Hepatocyte (in vitro differentiated cells): Measurements from ENCODE around the gene CDK16. TPM values are rescaled to one million over a fixed set of nuclear protein-coding genes. Genes with fewer than 3 reads are reported as not detected.

Experiments
- DNase-seq: peaks from one replicate; pipeline ENCODE4 v3.0.0-alpha.2; 2016; ENCODE audit warnings: low spot score
- H2AFZ ChIP-seq: fragments of 200-600 bp; sonication (generic); 2 replicates; pipeline ENCODE4 v1.6.0; 2016; ENCODE audit warnings: antibody characterized with exemption, mild to moderate bottlenecking
- H3K27ac ChIP-seq: fragments of 200-600 bp; sonication (generic); 2 replicates; pipeline ENCODE4 v1.5.1; 2016; ENCODE audit warnings: mild to moderate bottlenecking
- H3K27me3 ChIP-seq: fragments of 200-600 bp; sonication (generic); 2 replicates; pipeline ENCODE4 v1.6.1; 2016
- H3K36me3 ChIP-seq: fragments of 200-600 bp; sonication (generic); replicated peaks from 2 replicates; pipeline ENCODE4 v1.5.1; 2016; ENCODE audit warnings: low read depth; ENCODE audit not compliant: insufficient read depth
- H3K4me1 ChIP-seq: fragments of 200-600 bp; sonication (generic); 2 replicates; pipeline ENCODE4 v1.5.1; 2016; ENCODE audit warnings: mild to moderate bottlenecking, moderate library complexity; ENCODE audit not compliant: insufficient read depth
- H3K4me2 ChIP-seq: fragments of 200-600 bp; sonication (generic); 2 replicates; pipeline ENCODE4 v1.6.0; 2016
- H3K4me3 ChIP-seq: fragments of 200-600 bp; sonication (generic); 2 replicates; pipeline ENCODE4 v1.5.1; 2016; ENCODE audit warnings: mild to moderate bottlenecking
- H3K79me2 ChIP-seq: fragments of 200-600 bp; sonication (generic); 2 replicates; pipeline ENCODE4 v1.6.0; 2017; ENCODE audit warnings: mild to moderate bottlenecking
- H3K9me2 ChIP-seq: fragments of 200-600 bp; sonication (generic); replicated peaks from 2 replicates; pipeline ENCODE4 v1.6.0; 2017; ENCODE audit warnings: mild to moderate bottlenecking; ENCODE audit not compliant: insufficient read depth
- H3K9me3 ChIP-seq: fragments of 200-600 bp; sonication (generic); 2 replicates; pipeline ENCODE4 v1.5.1; 2016; ENCODE audit warnings: low read depth, mild to moderate bottlenecking
- H4K20me1 ChIP-seq: fragments of 200-600 bp; sonication (generic); 2 replicates; pipeline ENCODE4 v1.6.0; 2016; ENCODE audit warnings: mild to moderate bottlenecking; ENCODE audit not compliant: insufficient read depth, poor library complexity, severe bottlenecking
- CTCF ChIP-seq: fragments of 200-600 bp; sonication (generic); IDR thresholded peaks from 2 replicates; pipeline ENCODE4 v1.5.1; 2016; ENCODE audit warnings: antibody characterized with exemption, mild to moderate bottlenecking; ENCODE audit not compliant: poor library complexity
- EZH2 ChIP-seq: fragments of 200-600 bp; sonication (generic); IDR thresholded peaks from 2 replicates; pipeline ENCODE4 v1.6.1; 2016; ENCODE audit warnings: antibody characterized with exemption, mild to moderate bottlenecking, borderline replicate concordance
- EZH2phosphoT487 ChIP-seq: fragments of 200-600 bp; sonication (generic); IDR thresholded peaks from one replicate; pipeline ENCODE4 v1.6.1; 2018; ENCODE audit warnings: antibody characterized with exemption, mild to moderate bottlenecking, low read depth, moderate library complexity; ENCODE audit not compliant: unreplicated experiment, severe bottlenecking
- WGBS: methylation state at CpG from one replicate; pipeline ENCODE4 v1.1.6; 2016; ENCODE audit warnings: low lambda C conversion rate; ENCODE audit errors: missing lambda C conversion rate; 5-methylcytosine and 5-hydroxymethylcytosine counted together
- polyA plus RNA-seq: library from polyadenylated mRNA; unstranded; fragments of >200 nt; fragmentation: Nextera tagmentation; extraction: Ambion mirVana; gene quantifications from 2 replicates; pipeline ENCODE4 v1.2.1, GENCODE V29; 2016
- total RNA-seq: library from RNA; depleted of rRNA; stranded (reverse); fragments of >200 nt; gene quantifications from 2 replicates; pipeline ENCODE4 v1.2.3, GENCODE V29; 2014

Gene CDK16
- total and polyA plus RNA-seq, 2 experiments from 2014 or later = 130 to 190 TPM

- H3K79me2 ChIP-seq = peaks cover 13% of the 10 kb centered on the region
- no peaks in the 10 kb centered on the region for H3K4me1 ChIP-seq
- H3K36me3 ChIP-seq = no peaks in the 10 kb centered on the region
- no peak overlapping the region for H3K4me3 ChIP-seq
- no peaks in the 10 kb centered on the region for H3K9me2 ChIP-seq
- H3K9me3 ChIP-seq = no peaks in the 10 kb centered on the region
- no peak overlapping the region for H2AFZ ChIP-seq
- TF ChIP-seq CTCF (no peak), EZH2phosphoT487 (no peak), EZH2 (no peak)
- H3K27me3 ChIP-seq = no peaks in the 10 kb centered on the region
- H3K4me2 ChIP-seq = no peak overlapping the region
- no peaks in the 10 kb centered on the region for H4K20me1 ChIP-seq
- no peak for DNase-seq
- no peak overlapping the region for H3K27ac ChIP-seq
- 94% methylated on average over 26 of the region's 34 CpGs for WGBS
Measured at GRCh38 chrX:47170861-47171692, 47.4 kb upstream of the CDK16 start.

- Histone ChIP-seq H3K4me2 (no peak overlapping the region), H3K36me3 (no peaks in the 10 kb centered on the region), H3K9me2 (no peaks in the 10 kb centered on the region), H3K9me3 (no peaks in the 10 kb centered on the region), H3K27ac (no peak overlapping the region), H3K4me1 (no peaks in the 10 kb centered on the region), H3K79me2 (peaks cover 13% of the 10 kb centered on the region), H4K20me1 (no peaks in the 10 kb centered on the region), H3K27me3 (no peaks in the 10 kb centered on the region), H2AFZ (no peak overlapping the region), H3K4me3 (no peak overlapping the region)
- no peak for DNase-seq
- WGBS = 84% methylated on average over 2 of the region's 2 CpGs
- TF ChIP-seq EZH2phosphoT487 (no peak), CTCF (no peak), EZH2 (no peak)
Measured at GRCh38 chrX:47171996-47172395, 46.5 kb upstream of the CDK16 start.

- no peak overlapping the region for H3K4me3 ChIP-seq
- TF ChIP-seq EZH2phosphoT487 (no peak), EZH2 (no peak), CTCF (no peak)
- no peaks in the 10 kb centered on the region for H3K27me3 ChIP-seq
- no peak overlapping the region for H3K4me2 ChIP-seq
- no peak for DNase-seq
- no peak overlapping the region for H2AFZ ChIP-seq
- H3K79me2 ChIP-seq = peaks cover 8% of the 10 kb centered on the region
- no peaks in the 10 kb centered on the region for H3K9me2 ChIP-seq
- no peaks in the 10 kb centered on the region for H3K4me1 ChIP-seq
- no peaks in the 10 kb centered on the region for H3K36me3 ChIP-seq
- no peaks in the 10 kb centered on the region for H4K20me1 ChIP-seq
- H3K27ac ChIP-seq = no peak overlapping the region
- WGBS = 67% methylated on average over 7 of the region's 7 CpGs
- no peaks in the 10 kb centered on the region for H3K9me3 ChIP-seq
Measured at GRCh38 chrX:47172549-47172948, 45.9 kb upstream of the CDK16 start.
